Neural cell (in vitro differentiated cells): ENCODE data around the gene SLC28A1. TPM values are rescaled to one million over a fixed set of nuclear protein-coding genes. Genes with fewer than 3 reads are reported as not detected.

ENCODE experiments used
- H2AFZ ChIP-seq: fragments of 200-600, 300-800 bp; sonication (generic), shearing (Covaris generic); 2 replicates; pipeline ENCODE4 v1.6.0; 2014; ENCODE audit warnings: low read depth, mild to moderate bottlenecking, antibody characterized with exemption, low read length, moderate library complexity
- H3F3A ChIP-seq: fragments of 200-600 bp; shearing (Covaris generic); 2 replicates; pipeline ENCODE4 v1.6.1; 2016; ENCODE audit warnings: mild to moderate bottlenecking, moderate library complexity, mixed read lengths, antibody characterized with exemption, low read length; ENCODE audit not compliant: insufficient read depth, poor library complexity, severe bottlenecking
- H3K27ac ChIP-seq: fragments of 200-600, 300-800 bp; sonication (generic), shearing (Covaris generic); 2 replicates; pipeline ENCODE4 v1.5.1; 2014; ENCODE audit warnings: mild to moderate bottlenecking, low read length, moderate library complexity
- H3K27me3 ChIP-seq: fragments of 300-800, 200-600 bp; sonication (generic), shearing (Covaris generic); 2 replicates; pipeline ENCODE4 v1.6.0; 2014; ENCODE audit warnings: mild to moderate bottlenecking, low read depth, low read length, moderate library complexity; ENCODE audit not compliant: insufficient read depth
- H3K36me3 ChIP-seq: fragments of 300-800, 200-600 bp; sonication (generic), shearing (Covaris generic); 2 replicates; pipeline ENCODE4 v1.5.1; 2014; ENCODE audit warnings: mild to moderate bottlenecking, antibody characterized with exemption, low read length, moderate library complexity; ENCODE audit not compliant: insufficient read depth
- H3K4me2 ChIP-seq: fragments of 300-800, 200-600 bp; sonication (generic), shearing (Covaris generic); 2 replicates; pipeline ENCODE4 v1.6.0; 2014; ENCODE audit warnings: mild to moderate bottlenecking, low read length
- H3K4me3 ChIP-seq: fragments of 300-800, 200-600 bp; sonication (generic), shearing (Covaris generic); 2 replicates; pipeline ENCODE4 v1.5.1; 2014; ENCODE audit warnings: mild to moderate bottlenecking, low read length, moderate library complexity
- H3K79me2 ChIP-seq: fragments of 200-600 bp; shearing (Covaris generic); replicated peaks from 2 replicates; pipeline ENCODE4 v1.6.0; 2014; ENCODE audit warnings: mild to moderate bottlenecking, low read length, moderate library complexity; ENCODE audit not compliant: insufficient read depth
- H3K9ac ChIP-seq: fragments of 300-800, 200-600 bp; sonication (generic), shearing (Covaris generic); 2 replicates; pipeline ENCODE4 v1.6.1; 2016; ENCODE audit warnings: mild to moderate bottlenecking, low read length, mixed read lengths
- H3K9me2 ChIP-seq: fragments of 200-600 bp; shearing (Covaris generic); 2 replicates; pipeline ENCODE4 v1.6.1; 2016; ENCODE audit warnings: mild to moderate bottlenecking, low read length, mixed read lengths; ENCODE audit not compliant: insufficient read depth
- H3K9me3 ChIP-seq: fragments of 200-600, 300-800 bp; sonication (generic), shearing (Covaris generic); 2 replicates; pipeline ENCODE4 v1.6.1; 2016; ENCODE audit warnings: mild to moderate bottlenecking, mixed run types, low read length, moderate library complexity, mixed read lengths
- H4K20me1 ChIP-seq: fragments of 200-600 bp; shearing (Covaris generic); 2 replicates; pipeline ENCODE4 v1.6.1; 2016; ENCODE audit warnings: mild to moderate bottlenecking, mixed run types; ENCODE audit not compliant: insufficient read depth
- EP300 ChIP-seq: fragments of 450-650 bp; conservative IDR thresholded peaks from 2 replicates; pipeline ENCODE4 v1.6.1; 2014; ENCODE audit warnings: antibody characterized with exemption, mild to moderate bottlenecking, moderate library complexity; ENCODE audit not compliant: poor library complexity, severe bottlenecking
- EZH2 ChIP-seq: fragments of 200-600, 300-800 bp; shearing (Covaris generic), sonication (generic); IDR thresholded peaks from 2 replicates; pipeline ENCODE4 v1.6.1; 2014; ENCODE audit warnings: antibody characterized with exemption, low read length, borderline replicate concordance, mild to moderate bottlenecking; ENCODE audit not compliant: insufficient read depth, poor library complexity, severe bottlenecking
- MXI1 ChIP-seq: fragments of 450-650 bp; conservative IDR thresholded peaks from 2 replicates; pipeline ENCODE4 v1.6.1; 2014; ENCODE audit warnings: antibody characterized with exemption, mild to moderate bottlenecking; ENCODE audit not compliant: poor library complexity, severe bottlenecking
- POLR2AphosphoS5 ChIP-seq: IDR thresholded peaks from 2 replicates; pipeline ENCODE4 v1.6.1; 2012
- RAD21 ChIP-seq: fragments of 450-650 bp; conservative IDR thresholded peaks from 2 replicates; pipeline ENCODE4 v1.6.1; 2014; ENCODE audit warnings: antibody characterized with exemption, mild to moderate bottlenecking, moderate library complexity
- SMC3 ChIP-seq: fragments of 450-650 bp; conservative IDR thresholded peaks from 2 replicates; pipeline ENCODE4 v1.6.1; 2014; ENCODE audit warnings: antibody characterized with exemption, mild to moderate bottlenecking, moderate library complexity; ENCODE audit not compliant: poor library complexity
- TAF1 ChIP-seq: IDR thresholded peaks from 2 replicates; pipeline ENCODE4 v1.6.1; 2012; ENCODE audit warnings: low read depth
- polyA plus RNA-seq: library from polyadenylated mRNA; depleted of rRNA; stranded (reverse); fragments of >200 nt; gene quantifications from 2 replicates; pipeline ENCODE4 v1.2.3, GENCODE V29; 2014
- TF ChIP-seq, protein P1 (sequence below): IDR thresholded peaks from 2 replicates; pipeline ENCODE4 v1.6.1; 2012; ENCODE audit warnings: borderline replicate concordance
- TF ChIP-seq, protein P2 (sequence below): fragments of 450-650 bp; IDR thresholded peaks from 2 replicates; pipeline ENCODE4 v1.5.1; 2014; ENCODE audit warnings: antibody characterized with exemption, mild to moderate bottlenecking, moderate library complexity; ENCODE audit not compliant: poor library complexity, severe bottlenecking

SLC28A1 gene
- polyA plus RNA-seq, 1 donor from 2014 or later = not detected

DNA sequence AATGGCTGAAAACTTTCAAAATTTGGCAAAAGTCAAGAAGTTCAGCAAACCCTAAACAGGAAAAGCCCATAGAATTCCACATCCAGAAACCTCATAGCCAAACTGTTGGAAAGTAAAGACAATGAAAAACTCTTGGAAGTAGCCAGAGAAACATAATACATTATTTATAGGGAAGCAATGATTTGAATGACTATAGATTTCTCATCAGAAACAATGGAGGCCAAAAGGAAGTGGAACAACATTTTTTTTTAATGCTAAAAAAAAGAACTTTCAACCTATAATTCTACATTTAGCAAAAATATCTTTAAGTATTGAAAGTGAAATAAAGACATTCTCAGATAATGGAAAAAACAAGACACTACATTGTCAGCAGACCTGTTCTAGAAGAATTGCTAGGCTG, 37.1 kb upstream of the SLC28A1 start:
- H3K9ac ChIP-seq = no peak overlapping the region
- no peak overlapping the region for H2AFZ ChIP-seq
- H3K9me2 ChIP-seq = no peaks in the 10 kb centered on the region
- no peak overlapping the region for H3K4me3 ChIP-seq
- no peaks in the 10 kb centered on the region for H3K9me3 ChIP-seq
- TF ChIP-seq MXI1 (no peak), POLR2AphosphoS5 (no peak), EZH2 (no peak), EP300 (no peak), RAD21 (no peak), TAF1 (no peak), SMC3 (no peak)
- TF ChIP-seq, protein P1, sequence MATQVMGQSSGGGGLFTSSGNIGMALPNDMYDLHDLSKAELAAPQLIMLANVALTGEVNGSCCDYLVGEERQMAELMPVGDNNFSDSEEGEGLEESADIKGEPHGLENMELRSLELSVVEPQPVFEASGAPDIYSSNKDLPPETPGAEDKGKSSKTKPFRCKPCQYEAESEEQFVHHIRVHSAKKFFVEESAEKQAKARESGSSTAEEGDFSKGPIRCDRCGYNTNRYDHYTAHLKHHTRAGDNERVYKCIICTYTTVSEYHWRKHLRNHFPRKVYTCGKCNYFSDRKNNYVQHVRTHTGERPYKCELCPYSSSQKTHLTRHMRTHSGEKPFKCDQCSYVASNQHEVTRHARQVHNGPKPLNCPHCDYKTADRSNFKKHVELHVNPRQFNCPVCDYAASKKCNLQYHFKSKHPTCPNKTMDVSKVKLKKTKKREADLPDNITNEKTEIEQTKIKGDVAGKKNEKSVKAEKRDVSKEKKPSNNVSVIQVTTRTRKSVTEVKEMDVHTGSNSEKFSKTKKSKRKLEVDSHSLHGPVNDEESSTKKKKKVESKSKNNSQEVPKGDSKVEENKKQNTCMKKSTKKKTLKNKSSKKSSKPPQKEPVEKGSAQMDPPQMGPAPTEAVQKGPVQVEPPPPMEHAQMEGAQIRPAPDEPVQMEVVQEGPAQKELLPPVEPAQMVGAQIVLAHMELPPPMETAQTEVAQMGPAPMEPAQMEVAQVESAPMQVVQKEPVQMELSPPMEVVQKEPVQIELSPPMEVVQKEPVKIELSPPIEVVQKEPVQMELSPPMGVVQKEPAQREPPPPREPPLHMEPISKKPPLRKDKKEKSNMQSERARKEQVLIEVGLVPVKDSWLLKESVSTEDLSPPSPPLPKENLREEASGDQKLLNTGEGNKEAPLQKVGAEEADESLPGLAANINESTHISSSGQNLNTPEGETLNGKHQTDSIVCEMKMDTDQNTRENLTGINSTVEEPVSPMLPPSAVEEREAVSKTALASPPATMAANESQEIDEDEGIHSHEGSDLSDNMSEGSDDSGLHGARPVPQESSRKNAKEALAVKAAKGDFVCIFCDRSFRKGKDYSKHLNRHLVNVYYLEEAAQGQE = no peak
- TF ChIP-seq, protein P2, sequence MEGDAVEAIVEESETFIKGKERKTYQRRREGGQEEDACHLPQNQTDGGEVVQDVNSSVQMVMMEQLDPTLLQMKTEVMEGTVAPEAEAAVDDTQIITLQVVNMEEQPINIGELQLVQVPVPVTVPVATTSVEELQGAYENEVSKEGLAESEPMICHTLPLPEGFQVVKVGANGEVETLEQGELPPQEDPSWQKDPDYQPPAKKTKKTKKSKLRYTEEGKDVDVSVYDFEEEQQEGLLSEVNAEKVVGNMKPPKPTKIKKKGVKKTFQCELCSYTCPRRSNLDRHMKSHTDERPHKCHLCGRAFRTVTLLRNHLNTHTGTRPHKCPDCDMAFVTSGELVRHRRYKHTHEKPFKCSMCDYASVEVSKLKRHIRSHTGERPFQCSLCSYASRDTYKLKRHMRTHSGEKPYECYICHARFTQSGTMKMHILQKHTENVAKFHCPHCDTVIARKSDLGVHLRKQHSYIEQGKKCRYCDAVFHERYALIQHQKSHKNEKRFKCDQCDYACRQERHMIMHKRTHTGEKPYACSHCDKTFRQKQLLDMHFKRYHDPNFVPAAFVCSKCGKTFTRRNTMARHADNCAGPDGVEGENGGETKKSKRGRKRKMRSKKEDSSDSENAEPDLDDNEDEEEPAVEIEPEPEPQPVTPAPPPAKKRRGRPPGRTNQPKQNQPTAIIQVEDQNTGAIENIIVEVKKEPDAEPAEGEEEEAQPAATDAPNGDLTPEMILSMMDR = no peak
- no peaks in the 10 kb centered on the region for H3K79me2 ChIP-seq
- H4K20me1 ChIP-seq = no peaks in the 10 kb centered on the region
- H3F3A ChIP-seq = no peaks in the 10 kb centered on the region
- H3K36me3 ChIP-seq = no peaks in the 10 kb centered on the region
- H3K4me2 ChIP-seq = no peak overlapping the region
- H3K27ac ChIP-seq = no peak overlapping the region
- H3K27me3 ChIP-seq = no peaks in the 10 kb centered on the region

DNA sequence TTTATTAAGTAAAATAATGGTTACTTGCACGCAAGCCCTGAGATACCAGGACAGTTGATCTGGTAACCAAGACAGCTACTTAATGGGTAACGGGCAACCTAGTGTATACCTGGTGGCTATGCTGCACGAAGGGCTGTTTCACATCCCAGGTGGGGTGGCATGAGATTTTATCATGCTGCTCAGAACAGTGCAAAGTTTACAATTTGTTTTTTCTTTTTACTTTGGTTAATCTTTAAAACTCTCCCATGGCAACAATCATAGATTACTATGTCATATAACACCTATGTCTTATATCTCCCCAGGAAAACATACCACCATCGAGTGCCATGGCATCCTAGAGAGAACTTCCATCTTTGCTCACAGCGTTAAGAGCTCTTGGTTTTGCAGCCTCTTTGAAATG, 32.2 kb upstream of the SLC28A1 start:
- Histone ChIP-seq H3K9ac (no peak overlapping the region), H3K9me2 (no peaks in the 10 kb centered on the region), H3K4me2 (no peak overlapping the region), H2AFZ (no peak overlapping the region), H3K4me3 (no peak overlapping the region), H4K20me1 (no peaks in the 10 kb centered on the region), H3K9me3 (no peaks in the 10 kb centered on the region), H3K27ac (no peak overlapping the region), H3K27me3 (no peaks in the 10 kb centered on the region), H3K36me3 (no peaks in the 10 kb centered on the region), H3F3A (no peaks in the 10 kb centered on the region), H3K79me2 (no peaks in the 10 kb centered on the region)
- TF ChIP-seq SMC3 (no peak), EP300 (no peak), MXI1 (no peak), TAF1 (no peak), RAD21 (no peak), EZH2 (no peak), POLR2AphosphoS5 (no peak)
- TF ChIP-seq, protein P2 = no peak
- TF ChIP-seq, protein P1 = no peak
